ENCODE data around the gene AMMECR1.
"Not testable (repeated sequence)": the region's sequence is repeated elsewhere in the genome, so short reads cannot be mapped to it uniquely, and the experiment has no call there.

AMMECR1 gene

DNA sequence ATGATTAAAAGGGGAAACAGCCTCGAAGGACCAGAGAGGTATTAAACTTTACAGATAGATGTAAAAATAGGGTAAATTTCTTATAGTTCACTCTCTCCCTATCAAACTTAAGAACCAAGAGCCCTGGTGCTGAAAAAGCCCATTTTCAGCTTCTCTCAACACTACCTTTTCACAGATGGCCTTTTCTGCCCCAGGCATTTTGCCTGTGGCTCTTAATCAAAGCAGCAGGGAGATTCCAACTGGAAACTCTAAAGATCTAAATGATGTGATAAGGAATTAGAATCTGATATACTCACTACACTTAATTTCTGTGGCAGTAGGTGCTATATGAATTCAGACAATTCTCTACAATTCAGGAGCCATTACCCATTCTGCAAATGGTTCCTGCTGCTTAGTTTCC lies 60.0 kb downstream of the AMMECR1 start:
- DNase-seq (ENCODE audit: low spot score): no peak

DNA sequence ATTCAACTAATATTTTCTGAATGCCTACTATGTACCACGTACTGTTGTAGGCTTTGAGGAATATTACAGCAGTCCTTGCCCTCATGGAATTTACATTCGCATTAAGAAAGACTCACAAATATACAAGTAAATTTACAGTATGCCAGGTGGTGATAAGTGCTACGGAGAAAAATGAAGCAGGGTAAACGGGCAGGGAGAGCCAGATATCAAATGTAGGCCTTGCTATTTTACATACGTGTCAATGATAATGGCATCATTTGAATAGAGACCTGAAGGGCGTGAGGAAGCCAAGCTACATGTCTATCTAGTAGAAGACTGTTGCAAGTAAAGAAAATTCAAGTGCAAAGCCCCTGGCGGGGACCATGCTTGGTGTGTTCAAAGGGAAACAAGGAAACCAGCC lies 65.2 kb downstream of the AMMECR1 start:
- no peak for DNase-seq (ENCODE audit: low spot score)

DNA sequence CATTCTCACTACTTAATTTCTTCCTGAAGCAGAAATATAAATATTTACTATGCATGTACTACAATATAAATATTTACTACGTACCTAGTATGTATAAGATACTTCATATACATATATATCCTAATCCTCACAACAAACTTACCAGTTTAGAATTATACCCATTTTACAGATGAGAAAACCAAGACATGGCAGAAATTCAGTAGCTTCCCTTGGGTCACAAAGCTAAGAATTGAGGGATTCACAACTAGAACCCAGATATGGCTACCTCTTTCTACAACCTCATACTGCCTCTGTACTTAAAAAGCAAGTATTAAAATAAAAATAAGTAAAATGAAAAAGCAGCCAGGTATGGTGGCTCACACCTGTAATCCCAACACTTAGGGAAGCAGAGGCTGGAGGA lies 65.9 kb downstream of the AMMECR1 start:
- no peak for DNase-seq (ENCODE audit: low spot score)

DNA sequence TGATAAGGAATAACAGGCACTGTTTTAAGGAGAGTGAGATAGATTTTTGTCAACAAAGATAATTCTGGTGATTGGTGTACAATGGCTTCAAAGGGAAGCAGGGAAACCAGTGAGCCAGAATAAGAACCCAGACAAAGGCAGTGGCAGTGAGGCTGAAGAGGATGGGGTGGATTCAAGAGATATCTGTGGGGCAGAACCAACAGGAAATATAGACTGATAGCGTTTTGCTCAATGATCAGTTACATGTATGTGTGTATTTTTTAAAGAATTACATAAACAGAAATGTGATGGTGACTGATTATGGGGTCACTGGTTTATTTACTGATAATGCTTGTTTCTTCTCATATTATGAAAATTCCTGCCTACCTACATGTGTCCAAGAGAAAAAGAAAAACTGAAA lies 66.4 kb downstream of the AMMECR1 start:
- no peak for DNase-seq (ENCODE audit: low spot score)

DNA sequence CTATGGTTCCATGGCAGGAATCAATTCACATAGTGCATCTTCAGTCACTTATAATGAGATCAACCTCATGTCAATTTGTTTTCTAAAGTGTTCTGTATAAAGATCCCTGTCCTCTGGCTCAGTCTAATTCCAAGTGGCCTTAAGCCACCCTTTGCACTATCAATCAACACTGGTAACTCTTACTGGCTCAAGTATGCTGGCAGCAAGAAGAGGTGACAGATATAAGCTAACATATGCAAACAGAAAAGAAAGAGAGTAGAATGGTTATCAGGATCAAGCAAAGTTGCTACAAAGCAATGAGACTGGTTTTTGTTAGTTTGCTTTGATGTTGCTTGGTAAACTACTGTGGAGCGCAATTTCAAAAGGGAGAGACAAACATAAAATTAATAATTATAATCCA lies 67.0 kb downstream of the AMMECR1 start:
- no peak for DNase-seq (ENCODE audit: low spot score)

DNA sequence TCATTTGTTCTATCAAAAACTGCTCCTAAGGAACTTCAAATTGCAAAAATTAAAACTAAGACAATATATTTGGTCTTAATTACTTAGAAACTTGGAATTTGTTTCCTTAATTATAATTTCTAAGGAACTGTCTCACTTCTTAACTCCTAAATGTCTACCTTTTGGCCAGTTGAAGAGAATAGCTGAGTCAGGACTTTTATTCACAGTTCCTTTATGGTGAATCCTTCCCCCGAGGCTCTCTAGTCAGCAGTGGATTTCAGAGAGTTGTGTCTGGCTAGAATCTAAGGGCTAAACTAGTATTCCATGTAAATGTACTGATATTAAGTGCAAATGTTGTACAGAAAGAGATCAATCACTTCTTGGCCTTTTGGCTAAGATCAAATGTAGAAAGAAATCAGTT lies 69.3 kb downstream of the AMMECR1 start:
- no peak for DNase-seq (ENCODE audit: low spot score)

DNA sequence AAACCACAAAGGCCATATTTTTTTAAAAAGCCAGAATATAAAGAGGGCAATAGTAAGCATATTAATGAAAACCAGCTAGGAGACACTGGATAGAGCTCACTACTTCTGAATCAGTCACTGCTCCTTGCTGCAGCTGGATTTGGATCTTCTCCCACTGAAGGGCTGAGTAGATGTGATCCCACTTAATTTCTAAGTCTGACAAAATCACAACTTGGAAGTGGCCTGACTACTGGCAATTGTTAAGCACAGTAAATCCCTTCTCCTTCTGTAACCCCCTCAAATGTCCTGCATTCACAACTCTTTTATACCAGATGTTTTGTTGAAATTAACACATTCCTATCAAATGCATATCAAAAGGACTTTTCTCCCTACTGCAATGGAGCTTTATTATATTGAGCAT lies 72.9 kb downstream of the AMMECR1 start:
- no peak for DNase-seq (ENCODE audit: low spot score)

DNA sequence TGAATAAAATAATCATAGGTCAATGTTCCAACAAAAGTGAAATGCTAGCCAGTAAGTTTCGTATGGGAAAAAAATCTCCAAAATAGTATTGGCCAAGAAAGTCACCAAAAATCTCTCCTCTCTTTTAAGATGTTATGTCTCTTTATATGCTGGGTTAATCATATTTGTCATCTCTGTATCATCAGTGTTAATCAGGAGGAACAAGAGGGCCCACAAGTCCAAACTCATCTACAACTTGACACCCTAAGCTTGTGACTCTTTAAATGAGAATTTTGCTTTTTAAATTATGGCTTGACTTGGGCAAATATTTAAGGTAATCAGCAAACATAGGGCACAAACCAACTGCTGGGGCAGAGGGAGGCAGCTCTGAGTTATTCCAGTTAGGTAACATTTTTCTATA lies 75.5 kb downstream of the AMMECR1 start:
- no peak for DNase-seq (ENCODE audit: low spot score)

DNA sequence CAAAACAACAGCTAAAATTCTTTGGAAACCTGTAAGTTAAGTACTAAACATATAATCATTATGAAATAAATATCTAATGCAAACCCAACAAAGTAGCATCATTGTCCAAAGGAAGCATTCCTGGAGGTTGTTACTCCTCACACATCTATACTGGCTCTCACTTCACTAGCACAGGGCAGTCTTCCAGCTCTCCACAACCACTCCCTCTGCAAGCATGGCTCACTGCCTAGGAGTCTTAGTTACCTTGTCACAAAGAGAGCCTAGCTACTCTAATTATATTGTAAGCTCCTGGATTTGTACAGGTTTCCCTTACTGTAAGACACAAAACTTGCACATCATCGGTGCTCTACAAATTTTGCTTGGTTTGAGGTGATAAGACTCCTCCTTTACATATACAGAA lies 76.1 kb downstream of the AMMECR1 start:
- DNase-seq (ENCODE audit: low spot score): no peak

DNA sequence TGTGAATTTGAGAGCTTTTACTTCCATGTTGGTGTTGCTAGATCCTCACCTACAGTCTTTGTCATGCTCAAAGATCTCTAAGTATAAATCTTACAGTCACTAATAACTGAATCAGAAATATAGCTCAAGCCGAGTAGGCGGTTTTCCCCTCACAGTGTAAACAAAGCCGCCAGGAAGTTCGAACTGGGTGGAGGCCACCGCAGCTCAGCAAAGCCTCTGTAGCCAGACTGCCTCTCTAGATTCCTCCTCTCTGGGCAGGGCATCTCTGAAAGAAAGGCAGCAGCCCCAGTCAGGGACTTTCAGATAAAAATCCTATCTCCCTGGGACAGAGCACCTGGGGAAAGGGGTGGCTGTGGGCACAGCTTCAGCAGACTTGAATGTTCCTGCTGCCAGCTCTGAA lies 79.6 kb downstream of the AMMECR1 start:
- not testable (repeated sequence) for DNase-seq (ENCODE audit: low spot score)

DNA sequence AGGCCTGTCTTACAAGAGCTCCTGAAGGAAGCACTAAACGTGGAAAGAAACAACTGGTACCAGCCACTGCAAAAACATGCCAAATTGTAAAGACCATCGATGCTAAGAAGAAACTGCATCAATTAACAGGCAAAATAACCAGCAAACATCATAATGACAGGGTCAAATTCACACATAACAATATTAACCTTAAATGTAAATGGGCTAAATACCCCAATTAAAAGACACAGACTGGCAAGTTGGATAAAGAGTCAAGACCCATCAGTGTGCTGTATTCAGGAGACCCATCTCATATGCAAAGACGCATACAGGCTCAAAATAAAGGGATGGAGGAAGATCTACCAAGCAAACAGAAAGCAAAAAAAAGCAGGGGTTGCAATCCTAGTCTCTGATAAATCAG lies 86.4 kb downstream of the AMMECR1 start:
- DNase-seq (ENCODE audit: low spot score): not testable (repeated sequence)

DNA sequence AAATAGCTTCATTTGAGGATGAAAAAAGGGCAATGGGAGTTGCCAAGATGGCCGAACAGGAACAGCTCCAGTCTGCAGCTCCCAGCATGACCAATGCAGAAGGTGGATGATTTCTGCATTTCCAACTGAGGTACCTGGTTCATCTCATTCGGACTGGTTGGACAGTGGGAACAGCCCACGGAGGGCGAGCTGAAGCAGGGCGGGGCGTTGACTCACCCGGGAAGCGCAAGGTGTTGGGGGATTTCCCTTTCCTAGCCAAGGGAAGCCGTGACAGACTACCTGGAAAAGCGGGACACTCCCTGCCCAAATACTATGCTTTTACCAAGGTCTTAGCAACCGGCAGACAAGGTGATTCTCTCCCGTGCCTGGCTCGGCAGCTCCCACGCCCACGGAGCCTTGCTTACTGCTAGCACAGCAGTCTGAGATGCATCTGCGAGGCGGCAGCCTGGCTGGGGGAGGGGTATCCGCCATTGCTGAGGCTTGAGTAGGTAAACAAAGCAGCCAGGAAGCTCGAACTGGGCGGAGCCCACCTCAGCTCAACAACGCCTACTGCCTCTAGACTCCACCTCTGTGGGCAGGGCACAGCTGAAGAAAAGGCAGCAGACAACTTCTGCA lies 88.3 kb downstream of the AMMECR1 start:
- not testable (repeated sequence) for DNase-seq (ENCODE audit: low spot score)

DNA sequence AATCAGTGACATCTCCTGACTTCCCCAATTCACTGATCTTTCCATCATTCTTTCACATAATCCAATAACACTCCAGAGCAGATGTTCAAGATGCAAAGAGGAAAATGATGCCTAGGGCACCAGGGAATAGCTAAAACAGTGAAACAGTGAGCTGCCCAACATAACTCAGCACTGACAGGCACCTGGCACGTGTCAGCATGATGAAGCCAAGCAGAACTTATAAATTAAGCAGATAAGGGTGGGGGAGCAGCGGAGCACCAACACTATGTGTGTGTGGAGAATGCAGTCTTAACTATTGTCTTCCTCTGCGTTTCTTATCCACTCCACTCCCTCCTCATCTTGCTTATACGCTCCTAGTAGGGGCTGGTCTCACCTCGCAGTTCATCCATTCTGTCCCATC lies 89.4 kb downstream of the AMMECR1 start:
- DNase-seq (ENCODE audit: low spot score): no peak

DNA sequence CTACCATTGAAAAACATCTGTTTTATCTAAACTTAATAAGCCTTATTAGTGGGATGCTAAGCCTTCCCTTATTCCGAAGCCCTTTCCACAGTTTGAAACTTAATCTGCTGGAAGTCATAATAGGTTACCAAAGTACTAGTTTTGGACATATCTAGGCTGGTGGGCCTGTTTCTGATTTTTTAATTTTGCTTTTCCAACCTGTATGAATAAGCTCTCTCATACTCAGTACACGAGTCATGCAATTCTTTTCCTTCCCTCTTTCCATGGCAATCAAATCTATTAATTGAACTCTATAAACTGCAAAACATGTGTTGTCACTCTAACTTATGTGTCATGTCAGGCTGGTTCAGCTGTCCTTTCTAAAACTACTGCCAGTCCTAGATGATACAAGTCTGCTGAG lies 91.0 kb downstream of the AMMECR1 start:
- DNase-seq (ENCODE audit: low spot score): no peak

DNA sequence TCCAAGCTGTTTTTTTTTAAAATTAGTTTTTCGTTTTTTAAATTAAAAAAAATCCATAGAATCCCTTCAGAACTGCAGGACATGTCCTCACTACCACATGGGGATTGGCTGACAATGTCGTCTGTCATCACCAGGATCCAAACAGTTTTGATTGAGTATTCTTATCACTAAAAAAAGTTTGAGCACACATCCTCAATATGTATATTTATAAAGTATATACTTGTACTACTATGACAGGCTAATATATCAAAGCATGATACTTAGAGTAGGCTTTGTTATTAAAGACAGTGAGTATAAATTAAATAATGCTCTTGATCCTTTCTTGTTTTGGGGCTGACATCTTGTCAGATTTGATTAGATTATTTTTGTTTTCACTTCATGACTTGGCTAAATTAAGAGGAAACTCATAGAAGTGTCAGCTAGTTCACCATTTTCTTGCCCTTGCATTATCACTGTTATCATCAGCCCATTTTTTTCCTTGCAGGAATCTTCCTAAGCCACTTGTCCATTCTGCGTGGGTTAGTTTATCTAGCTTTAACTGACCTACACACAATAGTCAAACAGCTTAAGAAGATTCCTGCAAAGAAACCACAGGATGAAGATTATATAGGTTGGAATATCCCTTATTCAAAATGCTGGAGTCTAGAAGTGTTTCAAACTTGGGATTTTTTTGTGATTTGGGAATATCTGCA lies 92.8 kb downstream of the AMMECR1 start:
- no peak for DNase-seq (ENCODE audit: low spot score)

DNA sequence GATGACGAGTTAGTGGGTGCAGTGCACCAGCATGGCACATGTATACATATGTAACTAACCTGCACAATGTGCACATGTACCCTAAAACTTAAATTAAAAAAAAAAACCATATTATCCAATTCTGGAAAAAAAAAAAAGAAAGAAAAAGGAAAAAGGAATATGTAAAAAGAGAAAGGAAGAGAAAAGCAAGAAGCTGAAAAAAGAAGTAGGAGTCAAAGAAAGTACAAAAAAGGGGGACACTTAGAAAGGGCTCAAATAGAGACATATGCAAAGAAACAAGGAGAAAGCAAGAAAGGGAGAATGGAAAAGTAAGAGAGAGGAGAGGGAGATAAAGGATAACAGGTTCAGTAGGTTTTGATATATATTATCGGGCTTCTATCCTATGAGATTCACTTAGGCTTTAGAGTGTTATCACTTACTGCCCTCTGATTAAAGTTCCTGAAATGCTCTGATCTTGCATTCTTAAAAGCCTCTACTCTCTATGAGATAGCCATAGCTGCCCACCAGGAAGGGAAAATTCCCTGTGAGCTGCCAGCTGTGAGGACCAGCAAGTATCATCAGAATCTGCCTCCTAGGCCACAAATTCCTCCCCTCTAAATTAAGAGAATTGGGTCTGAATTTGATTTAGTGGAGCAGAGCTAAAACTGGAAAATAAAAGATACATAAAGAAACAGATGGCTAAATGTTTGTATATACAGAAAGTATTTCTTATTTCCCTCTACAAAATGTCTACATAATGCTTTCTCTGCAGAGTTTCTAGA lies 95.2 kb downstream of the AMMECR1 start:
- DNase-seq (ENCODE audit: low spot score): no peak

DNA sequence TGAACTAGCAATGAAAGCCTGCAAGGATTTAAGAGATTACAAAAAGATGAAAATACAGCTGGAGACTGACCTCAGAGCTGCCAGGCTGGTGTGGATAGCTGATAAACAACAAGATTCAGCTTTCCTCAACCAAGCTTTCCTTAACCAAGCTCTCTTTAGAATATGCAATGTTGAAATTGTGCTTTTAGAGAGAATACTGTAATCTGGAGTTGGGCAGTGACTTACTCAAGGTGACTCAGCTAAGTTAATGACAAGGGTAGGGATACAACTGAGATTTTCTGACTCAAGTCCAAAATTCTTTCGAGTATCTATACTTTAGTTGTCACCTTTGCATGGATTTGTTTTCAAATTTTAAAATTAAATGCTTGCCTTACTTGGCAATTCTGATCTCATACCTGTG lies 98.0 kb downstream of the AMMECR1 start:
- no peak for DNase-seq (ENCODE audit: low spot score)

DNA sequence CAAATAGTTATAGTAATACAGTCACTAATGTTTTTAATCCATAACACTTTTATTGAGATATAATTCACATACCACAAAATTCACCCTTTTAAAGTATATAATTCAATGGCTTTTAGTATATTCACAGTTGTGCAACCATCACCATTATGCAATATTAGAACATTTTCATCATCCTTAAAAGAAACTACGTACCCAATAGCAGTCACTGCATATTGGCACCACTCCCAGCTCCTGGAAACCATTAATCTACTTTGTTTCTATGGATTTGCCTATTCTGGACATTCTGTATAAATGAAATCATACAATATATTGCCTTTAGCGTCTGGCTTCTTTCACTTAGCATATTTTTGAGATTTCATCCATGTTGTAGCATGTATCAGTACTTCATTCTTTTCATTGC lies 99.3 kb downstream of the AMMECR1 start:
- DNase-seq (ENCODE audit: low spot score): no peak

DNA sequence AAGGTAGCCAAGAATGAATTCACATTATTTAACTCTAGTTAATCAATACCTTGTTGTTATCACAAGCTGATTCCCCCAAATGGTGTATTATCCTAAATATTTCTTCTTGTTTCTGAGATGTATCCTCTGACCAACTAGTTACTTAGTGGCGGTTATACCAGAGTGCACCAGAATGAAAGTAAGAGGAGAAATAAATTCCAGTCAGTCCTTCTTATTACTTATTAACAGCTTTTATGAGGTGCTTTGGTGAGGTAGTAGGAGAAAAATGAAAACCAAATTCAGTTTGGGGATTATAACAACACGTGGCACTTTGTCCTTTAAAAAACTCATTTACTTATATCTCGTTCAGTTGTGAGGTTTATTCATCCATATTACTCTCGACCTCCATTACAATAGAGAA lies 101.9 kb downstream of the AMMECR1 start:
- no peak for DNase-seq (ENCODE audit: low spot score)

DNA sequence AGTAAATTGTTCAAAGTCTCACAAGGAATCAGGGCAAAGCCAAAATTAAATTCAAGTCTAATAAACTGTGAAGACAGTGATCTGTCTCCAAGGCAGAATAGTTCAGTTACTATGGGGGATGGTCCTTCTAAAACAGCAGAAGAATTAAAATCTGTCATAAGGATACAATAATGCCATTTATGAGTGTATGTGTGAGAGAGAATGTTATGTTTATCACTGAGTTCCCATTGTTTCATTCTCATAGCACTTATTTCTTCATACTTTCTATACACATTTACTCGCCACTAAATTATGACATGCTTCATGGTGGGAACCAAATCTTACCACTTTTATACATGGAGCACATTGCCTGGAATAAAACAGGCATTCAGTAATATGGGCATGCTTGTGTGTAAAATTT lies 102.5 kb downstream of the AMMECR1 start:
- DNase-seq (ENCODE audit: low spot score): no peak

DNA sequence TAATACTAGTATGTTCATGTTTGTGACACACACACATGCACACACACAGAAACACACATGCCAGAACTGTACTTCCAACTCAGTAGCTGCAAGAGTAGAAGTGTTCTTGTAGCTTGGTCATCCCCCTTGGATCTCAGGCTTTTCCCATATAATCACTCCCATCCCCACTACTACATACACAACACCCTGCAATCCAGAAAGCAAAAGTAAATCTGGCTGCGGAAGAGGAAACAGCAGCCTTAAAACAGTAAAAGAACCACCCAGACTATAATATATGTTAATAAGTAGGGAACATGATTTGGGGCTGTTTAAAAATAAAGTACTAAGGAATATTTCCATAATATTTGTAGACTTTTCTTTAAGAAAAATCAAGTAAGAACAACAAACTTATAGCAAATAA lies 103.2 kb downstream of the AMMECR1 start:
- no peak for DNase-seq (ENCODE audit: low spot score)

DNA sequence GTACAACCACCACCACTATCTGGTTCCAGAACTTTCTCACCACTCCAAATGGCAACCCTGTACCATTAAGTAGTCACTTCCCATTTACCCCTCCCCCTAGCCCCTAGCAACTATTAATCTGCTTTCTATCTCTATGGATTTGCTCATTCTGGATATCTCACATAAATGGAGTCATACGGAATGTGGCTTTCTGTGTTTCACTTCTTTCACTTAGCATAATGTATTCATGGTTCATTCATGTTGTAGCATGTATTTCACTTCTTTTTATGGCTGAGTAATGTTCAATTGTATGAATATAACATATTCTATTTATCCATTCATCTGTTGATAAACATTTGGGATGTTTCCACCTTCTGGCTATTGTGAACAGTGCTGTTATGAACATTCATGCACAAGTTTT lies 104.7 kb downstream of the AMMECR1 start:
- DNase-seq (ENCODE audit: low spot score): no peak

DNA sequence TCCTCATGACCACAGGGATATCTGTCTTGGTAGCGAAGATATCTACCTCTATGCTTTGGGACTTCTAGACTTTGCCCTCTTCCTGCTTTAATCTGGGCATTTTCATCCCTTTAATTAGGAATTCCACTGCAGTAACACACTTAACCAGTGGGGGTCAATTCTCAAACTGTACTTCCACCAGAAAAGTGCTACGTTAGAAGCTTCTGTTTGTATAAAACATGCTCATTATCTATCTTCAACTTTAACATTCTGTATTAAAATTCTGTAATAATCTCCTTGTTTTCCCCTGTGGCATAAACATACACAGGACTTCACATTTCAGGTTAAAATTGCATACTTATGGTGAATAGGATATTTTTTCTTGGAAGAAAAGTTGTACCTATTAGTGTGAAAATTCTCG lies 105.6 kb downstream of the AMMECR1 start:
- no peak for DNase-seq (ENCODE audit: low spot score)

DNA sequence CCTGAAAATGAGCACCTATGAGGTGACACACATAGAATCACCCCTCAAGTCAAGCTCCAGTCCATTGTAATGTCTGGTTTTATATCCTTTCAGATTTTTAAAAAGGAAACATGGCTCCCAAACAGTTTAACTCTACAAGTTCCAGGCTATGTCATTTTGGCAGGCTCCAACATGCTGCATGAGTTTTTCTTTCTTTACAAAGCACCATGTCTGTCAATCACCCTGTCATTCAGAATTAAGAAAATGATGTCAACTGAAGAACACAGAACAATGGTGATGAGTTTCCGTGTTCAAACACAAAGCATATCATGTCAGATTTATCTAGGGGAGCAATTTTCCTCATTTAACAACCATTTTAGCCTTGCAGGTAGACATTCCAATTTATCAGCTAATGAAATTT lies 106.5 kb downstream of the AMMECR1 start:
- no peak for DNase-seq (ENCODE audit: low spot score)

All from HuH-7.5 (cell line).